Mesendoderm (in vitro differentiated cells): ENCODE results near the gene GDPD4.
A peak's percentile ranks its signal among the peaks of the same experiment; 100 is the strongest.

Experiments used
- DNase-seq: peaks from one replicate; pipeline ENCODE4 v3.0.0; 2013
- H2AK5ac ChIP-seq: 2 replicates; pipeline ENCODE4 v1.6.1; 2013; ENCODE audit warnings: low read length, inconsistent platforms
- H2BK120ac ChIP-seq: 2 replicates; pipeline ENCODE4 v1.6.1; 2013; ENCODE audit warnings: low read depth, mild to moderate bottlenecking, low read length, moderate library complexity, mixed read lengths
- H2BK15ac ChIP-seq: replicated peaks from 2 replicates; pipeline ENCODE4 v1.6.1; 2013; ENCODE audit warnings: low read depth, mild to moderate bottlenecking, moderate library complexity
- H2BK5ac ChIP-seq: 2 replicates; pipeline ENCODE4 v1.6.1; 2013; ENCODE audit warnings: low read length, inconsistent platforms
- H3K18ac ChIP-seq: 2 replicates; pipeline ENCODE4 v1.6.1; 2013; ENCODE audit warnings: mild to moderate bottlenecking, low read length, mixed read lengths
- H3K23ac ChIP-seq: one replicate; pipeline ENCODE4 v1.6.1; 2013; ENCODE audit warnings: low read length
- H3K27ac ChIP-seq: 2 replicates; pipeline ENCODE4 v1.5.1; 2013; ENCODE audit warnings: low read depth, mild to moderate bottlenecking, inconsistent platforms, low read length, moderate library complexity
- H3K27me3 ChIP-seq: 2 replicates; pipeline ENCODE4 v1.6.1; 2013; ENCODE audit warnings: low read length, control low read depth, mild to moderate bottlenecking, inconsistent platforms; ENCODE audit not compliant: insufficient read depth, poor library complexity
- H3K36me3 ChIP-seq: 2 replicates; pipeline ENCODE4 v1.6.1; 2013; ENCODE audit warnings: low read length, inconsistent platforms; ENCODE audit not compliant: control insufficient read depth, insufficient read depth
- H3K4ac ChIP-seq: one replicate; pipeline ENCODE4 v1.6.1; 2013; ENCODE audit warnings: low read depth, mild to moderate bottlenecking, low read length, moderate library complexity
- H3K4me1 ChIP-seq: 2 replicates; pipeline ENCODE4 v1.6.1; 2013; ENCODE audit warnings: low read depth, low read length, inconsistent platforms; ENCODE audit not compliant: control insufficient read depth
- H3K4me2 ChIP-seq: 2 replicates; pipeline ENCODE4 v1.6.1; 2013; ENCODE audit warnings: low read length
- H3K4me3 ChIP-seq: 2 replicates; pipeline ENCODE4 v1.5.1; 2013; ENCODE audit warnings: mild to moderate bottlenecking, low read length
- H3K56ac ChIP-seq: one replicate; pipeline ENCODE4 v1.6.1; 2013; ENCODE audit warnings: low read length
- H3K79me1 ChIP-seq: 2 replicates; pipeline ENCODE4 v1.6.1; 2013; ENCODE audit warnings: low read length, inconsistent platforms
- H3K79me2 ChIP-seq: 2 replicates; pipeline ENCODE4 v1.6.1; 2013; ENCODE audit warnings: mild to moderate bottlenecking, low read length; ENCODE audit not compliant: control insufficient read depth, insufficient read depth
- H3K9ac ChIP-seq: 2 replicates; pipeline ENCODE4 v1.6.1; 2013; ENCODE audit warnings: low read length, inconsistent platforms
- H4K5ac ChIP-seq: one replicate; pipeline ENCODE4 v1.6.1; 2013; ENCODE audit warnings: low read length
- H4K8ac ChIP-seq: one replicate; pipeline ENCODE4 v1.6.1; 2013; ENCODE audit warnings: low read depth, mild to moderate bottlenecking, control low read depth, low read length, moderate library complexity
- WGBS: extraction: QIAGEN DNeasy Blood & Tissue Kit; methylation state at CpG from one replicate; pipeline ENCODE4 v1.1.7; 2013; ENCODE audit warnings: low lambda C conversion rate, missing lambda C conversion rate; ENCODE audit not compliant: insufficient coverage; ENCODE audit errors: extremely low coverage; 5-methylcytosine and 5-hydroxymethylcytosine counted together

GDPD4 gene

DNA sequence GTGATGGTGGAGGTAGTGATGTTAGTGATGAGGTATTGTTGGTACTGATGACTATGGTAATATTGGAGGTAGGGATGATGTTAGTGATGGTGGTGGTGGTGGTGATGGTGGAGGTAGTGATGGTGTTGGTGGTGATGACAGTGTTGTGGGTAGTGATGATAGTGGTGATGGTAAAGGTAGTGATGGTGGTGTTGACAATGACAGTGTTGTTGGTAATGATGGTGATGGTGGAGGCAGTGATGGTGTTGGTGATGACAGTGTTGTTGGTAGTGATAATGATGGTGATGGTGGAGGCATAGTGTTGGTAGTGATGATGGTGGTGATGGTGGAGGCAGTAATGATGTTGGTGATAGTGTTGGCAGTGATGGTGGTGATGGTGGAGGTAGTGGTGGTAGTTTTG is 108.3 kb downstream of the GDPD4 start:
- Histone ChIP-seq H3K79me2 (no peaks in the 10 kb centered on the region), H3K4me2 (no peak overlapping the region), H3K4ac (no peak overlapping the region), H3K27ac (no peak overlapping the region), H4K8ac (no peak overlapping the region), H3K36me3 (no peaks in the 10 kb centered on the region), H3K56ac (no peak overlapping the region), H3K18ac (no peak overlapping the region), H2BK120ac (no peak overlapping the region), H2BK15ac (no peak overlapping the region), H3K27me3 (no peaks in the 10 kb centered on the region), H3K9ac (no peak overlapping the region), H2AK5ac (no peak overlapping the region), H3K4me3 (no peak overlapping the region), H4K5ac (no peak overlapping the region), H2BK5ac (no peak overlapping the region), H3K23ac (no peak overlapping the region), H3K4me1 (no peaks in the 10 kb centered on the region), H3K79me1 (no peaks in the 10 kb centered on the region)
- DNase-seq: no peak

DNA sequence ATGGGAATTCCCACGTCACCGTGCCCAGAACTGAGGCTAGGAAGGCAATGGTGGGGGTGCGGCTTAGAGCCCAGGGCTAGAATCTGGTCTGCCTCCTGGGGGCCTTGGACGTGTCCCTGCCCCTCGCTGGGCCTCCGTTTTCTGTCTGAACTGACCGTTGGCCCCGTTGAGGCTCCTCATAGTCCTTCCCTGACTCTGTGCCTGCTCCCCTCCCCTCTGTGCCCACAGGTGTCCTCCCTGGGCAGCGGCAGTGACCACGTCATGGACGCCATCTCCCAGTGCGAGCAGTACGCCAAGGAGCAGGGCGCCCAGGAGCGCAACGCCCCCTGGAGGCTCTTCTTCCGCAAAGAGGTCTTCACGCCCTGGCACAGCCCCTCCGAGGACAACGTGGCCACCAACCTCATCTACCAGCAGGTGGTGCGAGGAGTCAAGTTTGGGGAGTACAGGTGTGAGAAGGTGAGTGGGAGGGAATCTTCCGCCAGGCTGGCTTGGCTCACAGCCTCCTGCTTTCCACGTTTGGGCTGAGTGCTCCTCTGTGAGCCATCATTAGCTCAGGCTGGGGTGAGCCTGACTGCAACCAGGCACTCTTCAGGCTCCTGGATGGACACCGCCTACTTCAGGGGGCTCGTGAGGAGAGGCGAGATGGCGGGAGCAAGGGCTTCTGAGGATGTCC is 109.5 kb downstream of the GDPD4 start:
- Histone ChIP-seq H3K4me2 (peak overlapping the region; percentile 50), H3K4ac (no peak overlapping the region), H3K79me2 (no peaks in the 10 kb centered on the region), H3K4me3 (no peak overlapping the region), H2AK5ac (no peak overlapping the region), H3K36me3 (no peaks in the 10 kb centered on the region), H3K27ac (no peak overlapping the region), H3K56ac (peak overlapping the region; percentile 81), H3K79me1 (no peaks in the 10 kb centered on the region), H2BK5ac (peak overlapping the region; percentile 17), H2BK15ac (no peak overlapping the region), H3K23ac (no peak overlapping the region), H3K9ac (peak overlapping the region; percentile 43), H2BK120ac (no peak overlapping the region), H3K4me1 (no peaks in the 10 kb centered on the region), H3K27me3 (no peaks in the 10 kb centered on the region), H3K18ac (no peak overlapping the region), H4K8ac (no peak overlapping the region), H4K5ac (no peak overlapping the region)
- DNase-seq: peak; percentile 97
- no CpG with 5 or more reads among the region's 27 CpGs for WGBS

- no peaks in the 10 kb centered on the region for H3K27me3 ChIP-seq
- peak overlapping the region; percentile 50 for H3K4me2 ChIP-seq
- DNase-seq: no peak
- H2AK5ac ChIP-seq: no peak overlapping the region
- H4K8ac ChIP-seq: no peak overlapping the region
- H3K9ac ChIP-seq: peak overlapping the region; percentile 43
- H3K79me2 ChIP-seq: no peaks in the 10 kb centered on the region
- H3K4me3 ChIP-seq: no peak overlapping the region
- H3K27ac ChIP-seq: no peak overlapping the region
- no peak overlapping the region for H3K4ac ChIP-seq
- no peak overlapping the region for H2BK5ac ChIP-seq
- H3K18ac ChIP-seq: no peak overlapping the region
- no peak overlapping the region for H2BK15ac ChIP-seq
- no peak overlapping the region for H2BK120ac ChIP-seq
- no CpG with 5 or more reads among the region's 11 CpGs for WGBS
- H3K4me1 ChIP-seq: no peaks in the 10 kb centered on the region
- no peak overlapping the region for H4K5ac ChIP-seq
- no peak overlapping the region for H3K23ac ChIP-seq
- no peaks in the 10 kb centered on the region for H3K79me1 ChIP-seq
- no peaks in the 10 kb centered on the region for H3K36me3 ChIP-seq
- peak overlapping the region; percentile 81 for H3K56ac ChIP-seq
Measured at GRCh38 chr11:77191429-77191822, 110.1 kb downstream of the GDPD4 start.

DNA sequence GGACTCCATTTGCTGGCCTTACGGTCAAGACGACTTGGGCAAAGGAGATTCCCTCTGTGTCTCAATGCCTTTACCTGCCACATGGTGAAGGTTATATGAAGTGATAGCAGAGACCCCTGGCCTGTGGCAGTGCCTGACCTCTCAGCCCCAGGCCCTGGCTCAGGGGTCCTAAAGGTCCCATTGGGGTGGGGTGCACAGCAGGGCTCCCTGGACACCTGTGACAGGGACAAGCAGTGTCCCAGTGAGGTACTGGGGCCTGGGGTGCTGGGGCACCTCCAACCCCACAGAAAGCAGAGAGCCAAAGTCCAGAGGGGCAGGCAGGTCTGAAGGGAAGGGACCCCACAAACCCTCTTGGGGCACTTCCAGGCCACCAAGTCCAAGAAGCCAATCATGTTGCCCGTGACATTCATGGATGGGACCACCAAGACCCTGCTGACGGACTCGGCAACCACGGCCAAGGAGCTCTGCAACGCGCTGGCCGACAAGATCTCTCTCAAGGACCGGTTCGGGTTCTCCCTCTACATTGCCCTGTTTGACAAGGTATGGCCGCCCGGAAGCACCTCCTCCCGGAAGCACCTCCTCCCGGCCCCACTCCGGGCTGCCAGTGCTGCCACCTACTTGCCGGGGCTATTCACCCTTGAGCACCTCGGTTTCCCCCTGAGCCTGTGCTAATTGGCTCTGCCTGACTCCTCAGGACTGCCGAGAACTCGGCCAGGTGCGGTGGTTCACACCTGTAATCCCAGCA is 111.0 kb downstream of the GDPD4 start:
- H3K9ac ChIP-seq: no peak overlapping the region
- no peak for DNase-seq
- no peak overlapping the region for H2BK5ac ChIP-seq
- no peaks in the 10 kb centered on the region for H3K79me2 ChIP-seq
- H2BK15ac ChIP-seq: no peak overlapping the region
- no CpG with 5 or more reads among the region's 21 CpGs for WGBS
- H3K4ac ChIP-seq: no peak overlapping the region
- no peak overlapping the region for H3K27ac ChIP-seq
- no peaks in the 10 kb centered on the region for H3K79me1 ChIP-seq
- H3K27me3 ChIP-seq: no peaks in the 10 kb centered on the region
- H3K4me3 ChIP-seq: no peak overlapping the region
- H3K23ac ChIP-seq: no peak overlapping the region
- no peak overlapping the region for H2BK120ac ChIP-seq
- no peak overlapping the region for H3K4me2 ChIP-seq
- H2AK5ac ChIP-seq: no peak overlapping the region
- no peak overlapping the region for H4K5ac ChIP-seq
- H3K4me1 ChIP-seq: no peaks in the 10 kb centered on the region
- H4K8ac ChIP-seq: no peak overlapping the region
- no peaks in the 10 kb centered on the region for H3K36me3 ChIP-seq
- H3K56ac ChIP-seq: no peak overlapping the region
- H3K18ac ChIP-seq: no peak overlapping the region

- H3K56ac ChIP-seq: no peak overlapping the region
- no peak overlapping the region for H3K4ac ChIP-seq
- H2BK5ac ChIP-seq: no peak overlapping the region
- no CpG with 5 or more reads among the region's 28 CpGs for WGBS
- H3K4me1 ChIP-seq: no peaks in the 10 kb centered on the region
- H3K27me3 ChIP-seq: no peaks in the 10 kb centered on the region
- DNase-seq: no peak
- no peak overlapping the region for H4K8ac ChIP-seq
- no peak overlapping the region for H3K4me2 ChIP-seq
- no peak overlapping the region for H3K23ac ChIP-seq
- no peak overlapping the region for H2BK120ac ChIP-seq
- no peaks in the 10 kb centered on the region for H3K36me3 ChIP-seq
- H4K5ac ChIP-seq: no peak overlapping the region
- no peak overlapping the region for H3K9ac ChIP-seq
- H3K79me1 ChIP-seq: no peaks in the 10 kb centered on the region
- no peak overlapping the region for H3K4me3 ChIP-seq
- H2BK15ac ChIP-seq: no peak overlapping the region
- H3K27ac ChIP-seq: no peak overlapping the region
- H3K18ac ChIP-seq: no peak overlapping the region
- no peaks in the 10 kb centered on the region for H3K79me2 ChIP-seq
- H2AK5ac ChIP-seq: no peak overlapping the region
Measured at GRCh38 chr11:77189588-77190210, 111.8 kb downstream of the GDPD4 start.
